Neural cell (in vitro differentiated cells): ENCODE measurements around the gene MAFB.

Source experiments
- CTCF ChIP-seq: fragments of 450-650 bp; IDR thresholded peaks from 2 replicates; pipeline ENCODE4 v1.5.1; 2014; ENCODE audit warnings: antibody characterized with exemption, mild to moderate bottlenecking, moderate library complexity; ENCODE audit not compliant: poor library complexity, severe bottlenecking
- EP300 ChIP-seq: fragments of 450-650 bp; conservative IDR thresholded peaks from 2 replicates; pipeline ENCODE4 v1.6.1; 2014; ENCODE audit warnings: antibody characterized with exemption, mild to moderate bottlenecking, moderate library complexity; ENCODE audit not compliant: poor library complexity, severe bottlenecking
- EZH2 ChIP-seq: fragments of 200-600, 300-800 bp; shearing (Covaris generic), sonication (generic); IDR thresholded peaks from 2 replicates; pipeline ENCODE4 v1.6.1; 2014; ENCODE audit warnings: antibody characterized with exemption, low read length, borderline replicate concordance, mild to moderate bottlenecking; ENCODE audit not compliant: insufficient read depth, poor library complexity, severe bottlenecking
- MXI1 ChIP-seq: fragments of 450-650 bp; conservative IDR thresholded peaks from 2 replicates; pipeline ENCODE4 v1.6.1; 2014; ENCODE audit warnings: antibody characterized with exemption, mild to moderate bottlenecking; ENCODE audit not compliant: poor library complexity, severe bottlenecking
- POLR2AphosphoS5 ChIP-seq: IDR thresholded peaks from 2 replicates; pipeline ENCODE4 v1.6.1; 2012
- REST ChIP-seq: IDR thresholded peaks from 2 replicates; pipeline ENCODE4 v1.6.1; 2012; ENCODE audit warnings: borderline replicate concordance
- TAF1 ChIP-seq: IDR thresholded peaks from 2 replicates; pipeline ENCODE4 v1.6.1; 2012; ENCODE audit warnings: low read depth

GRCh38 chr20:40681684-40682083, 7.4 kb downstream of the MAFB start:
- TF ChIP-seq CTCF (no peak), POLR2AphosphoS5 (no peak), MXI1 (no peak), EZH2 (no peak), EP300 (no peak), TAF1 (no peak), REST (no peak)
